HG03097 (cell line): Measurements from ENCODE around the gene USP12.
A peak's percentile ranks its signal among the peaks of the same experiment; 100 is the strongest.
"Not testable (repeated sequence)": the region's sequence is repeated elsewhere in the genome, so short reads cannot be mapped to it uniquely, and the experiment has no call there.

Experiments
- ATAC-seq: cut with Tn5 transposase; IDR thresholded peaks from one replicate; pipeline ENCODE4 v1.9.1; 2021; ENCODE audit not compliant: unreplicated experiment, low FRiP score

The USP12 gene

GRCh38 chr13:27158335-27158734 is 13.3 kb downstream of the USP12 start:
- no peak for ATAC-seq

GRCh38 chr13:27151798-27152599 is 19.6 kb downstream of the USP12 start:
- no peak for ATAC-seq

- no peak for ATAC-seq
These were observed 21.9 kb downstream of the USP12 start for GRCh38 chr13:27149702-27150101.

GRCh38 chr13:27148900-27149299 is 22.7 kb downstream of the USP12 start:
- no peak for ATAC-seq

- ATAC-seq: peak; percentile 48
These were observed 24.0 kb downstream of the USP12 start for GRCh38 chr13:27147530-27148170.

GRCh38 chr13:27141746-27142145 is 29.9 kb downstream of the USP12 start:
- ATAC-seq: no peak

GRCh38 chr13:27141159-27141558 is 30.5 kb downstream of the USP12 start:
- not testable (repeated sequence) for ATAC-seq

GRCh38 chr13:27140060-27140459 is 31.6 kb downstream of the USP12 start:
- ATAC-seq: no peak

GRCh38 chr13:27139565-27139964 is 32.0 kb downstream of the USP12 start:
- ATAC-seq: no peak

- no peak for ATAC-seq
These were observed 33.0 kb downstream of the USP12 start for GRCh38 chr13:27138457-27139093.

- no peak for ATAC-seq
These were observed 33.9 kb downstream of the USP12 start for GRCh38 chr13:27137759-27138158.

- ATAC-seq: no peak
These were observed 36.6 kb downstream of the USP12 start for GRCh38 chr13:27135023-27135422.

GRCh38 chr13:27133889-27134288 is 37.7 kb downstream of the USP12 start:
- no peak for ATAC-seq

- peak; percentile 26 for ATAC-seq
These were observed 39.1 kb downstream of the USP12 start for GRCh38 chr13:27132538-27132937.

GRCh38 chr13:27131906-27132305 is 39.7 kb downstream of the USP12 start:
- ATAC-seq: no peak

- peak; percentile 86 for ATAC-seq
These were observed 40.5 kb downstream of the USP12 start for GRCh38 chr13:27130979-27131623.

- ATAC-seq: no peak
These were observed 41.2 kb downstream of the USP12 start for GRCh38 chr13:27130223-27130978.

- ATAC-seq: no peak
These were observed 42.6 kb downstream of the USP12 start for GRCh38 chr13:27128825-27129627.

GRCh38 chr13:27126859-27127258 is 44.8 kb downstream of the USP12 start:
- no peak for ATAC-seq
